CD4-positive, alpha-beta T cell (primary cell): ENCODE measurements around the gene DLG1. TPM values are rescaled to one million over a fixed set of nuclear protein-coding genes. Genes with fewer than 3 reads are reported as not detected.

Source experiments
- ATAC-seq: fragments of 200-7000 bp; cut with Tn5 transposase; one replicate; pipeline ENCODE4 v1.10.0; 2022; ENCODE audit warnings: mild to moderate bottlenecking; ENCODE audit not compliant: poor library complexity
- CTCF ChIA-PET: fragments of 350-600 bp; sonication (Branson Sonifier 250); formaldehyde crosslinking; loops from one replicate; lab custom pipeline; 2021; ENCODE audit warnings: antibody characterized with exemption, inconsistent platforms; lab: Charles Lee
- POLR2A ChIA-PET: fragments of 350-600 bp; sonication (Branson Sonifier 250); formaldehyde crosslinking; loops from one replicate; lab custom pipeline; 2021; ENCODE audit warnings: antibody characterized with exemption, inconsistent platforms; lab: Charles Lee
- DNase-seq, 14 experiments: peaks; one replicate each; pipeline ENCODE4 v3.0.0-alpha.2; 2013 to 2020; ENCODE audit warnings: mixed read lengths in 2 of 14
- H3K27ac ChIP-seq, 2 donors: one replicate each; pipeline versions ENCODE4 v1.5.1 to v1.7.0; 2013; ENCODE audit warnings: low read length in 2 of 2, low read depth in 1 of 2, mild to moderate bottlenecking in 1 of 2
- H3K27me3 ChIP-seq, 2 experiments: 1 replicate in 1 of 2; 2 replicates in 1 of 2; pipeline versions ENCODE4 v1.6.1 to v1.7.0; 2013; ENCODE audit warnings: low read length in 2 of 2, control low read depth in 1 of 2, mild to moderate bottlenecking in 1 of 2, moderate library complexity in 1 of 2; ENCODE audit not compliant: insufficient read depth in 2 of 2, control insufficient read depth in 1 of 2
- H3K36me3 ChIP-seq: one replicate; pipeline ENCODE4 v1.6.1; 2013; ENCODE audit warnings: low read length, control low read depth; ENCODE audit not compliant: insufficient read depth
- H3K4me1 ChIP-seq: one replicate; pipeline ENCODE4 v1.6.1; 2013; ENCODE audit warnings: low read length, control low read depth; ENCODE audit not compliant: insufficient read depth
- H3K4me3 ChIP-seq: one replicate; pipeline ENCODE4 v1.5.1; 2013; ENCODE audit warnings: mild to moderate bottlenecking, low read length, moderate library complexity
- H3K9me3 ChIP-seq, 2 experiments: 1 replicate in 1 of 2; 2 replicates in 1 of 2; pipeline versions ENCODE4 v1.6.1 to v1.7.0; 2013; ENCODE audit warnings: low read length in 2 of 2, mild to moderate bottlenecking in 2 of 2, control low read depth in 1 of 2, moderate library complexity in 1 of 2; ENCODE audit not compliant: control insufficient read depth in 1 of 2, insufficient read depth in 1 of 2
- H3K27ac Mint-ChIP-seq: one replicate; pipeline ENCODE4 v1.8.0; 2020; ENCODE audit warnings: mixed read lengths
- H3K27me3 Mint-ChIP-seq: one replicate; pipeline ENCODE4 v1.8.0; 2021; ENCODE audit warnings: mixed read lengths
- H3K36me3 Mint-ChIP-seq: one replicate; pipeline ENCODE4 v1.8.0; 2021; ENCODE audit warnings: low read depth, mixed read lengths
- H3K4me1 Mint-ChIP-seq: one replicate; pipeline ENCODE4 v1.8.0; 2021; ENCODE audit warnings: low read depth, mixed read lengths
- H3K4me3 Mint-ChIP-seq: one replicate; pipeline ENCODE4 v1.8.0; 2020; ENCODE audit warnings: mild to moderate bottlenecking, mixed read lengths
- H3K9me3 Mint-ChIP-seq: one replicate; pipeline ENCODE4 v1.8.0; 2020; ENCODE audit warnings: mixed read lengths
- CTCF ChIP-seq: fragments of 200-600 bp; IDR thresholded peaks from one replicate; pipeline ENCODE4 v1.8.0; 2022; ENCODE audit warnings: antibody characterized with exemption, mild to moderate bottlenecking
- intact Hi-C, 2 experiments: fragments of 100-400 bp; cut with DNase I in 1 of 2; cut with micrococcal nuclease in 1 of 2; formaldehyde crosslinking; loops; one replicate each; pipeline versions ENCODE4 v1.15.1 to v1.9.0; 2023 to 2025; cut with DNase I, micrococcal nuclease
- total RNA-seq, 174 experiments: library from RNA in 2 of 174; stranded (reverse) in 2 of 174; gene quantifications; one replicate each; pipeline ENCODE4 v1.2.3 and lab custom pipeline; 2021 to 2026

The DLG1 gene
- total RNA-seq, 2 experiments from 2014 or later = 86.8 to 91.8 TPM

- no peak overlapping the region for H3K27ac Mint-ChIP-seq
- POLR2A ChIA-PET = no interaction called here
- DNase-seq = no peak
Measured at GRCh38 chr3:197006860-197007259, 291.6 kb downstream of the DLG1 start.

DNA sequence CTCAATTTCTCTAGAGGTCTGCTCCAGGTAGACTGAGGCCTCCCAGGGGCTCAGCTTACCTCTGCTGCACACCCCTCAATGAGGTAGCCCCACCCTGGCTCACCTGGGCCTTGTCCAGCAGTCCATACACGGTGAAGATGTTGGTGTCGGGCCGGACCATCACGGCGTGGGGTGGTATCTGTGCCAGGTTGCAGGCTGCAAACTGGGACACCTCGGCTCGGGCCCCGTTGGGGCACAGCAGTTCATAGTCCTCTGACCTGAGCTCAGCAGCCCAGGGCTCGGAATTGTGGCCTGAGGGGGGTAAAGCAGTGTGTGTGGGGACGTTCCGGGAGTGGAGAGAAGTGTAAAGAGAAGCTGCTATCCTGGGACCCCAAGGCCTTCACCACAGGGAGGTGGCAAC, 292.0 kb downstream of the DLG1 start:
- H3K4me3 Mint-ChIP-seq = no peak overlapping the region
- no peaks in the 10 kb centered on the region for H3K36me3 Mint-ChIP-seq
- DNase-seq = no peak
- POLR2A ChIA-PET = no interaction called here
- H3K4me1 Mint-ChIP-seq = peaks cover 8% of the 10 kb centered on the region
- H3K27ac Mint-ChIP-seq = no peak overlapping the region
- no peak overlapping the region for H3K27ac ChIP-seq
- H3K27me3 ChIP-seq = no peaks in the 10 kb centered on the region
- intact Hi-C loops = loop anchor here in 1 of 2 experiments (10.0 kb wide), 1 partner anchor 178 kb away; no protein-coding TSS in a partner anchor
- no peaks in the 10 kb centered on the region for H3K36me3 ChIP-seq
- no peak for TF ChIP-seq CTCF
- H3K4me3 ChIP-seq = no peak overlapping the region
- H3K4me1 ChIP-seq = peaks cover 16% of the 10 kb centered on the region
- no peaks in the 10 kb centered on the region for H3K9me3 Mint-ChIP-seq
- no peak for ATAC-seq
- no peaks in the 10 kb centered on the region for H3K9me3 ChIP-seq
- CTCF ChIA-PET = interaction anchor here (1.7 kb wide), 1 partner anchor 23 kb away, joined by 4 read pairs; the partner anchor contains the start of gene MELTF
- no peaks in the 10 kb centered on the region for H3K27me3 Mint-ChIP-seq

More at GRCh38 chr3:197006860-197007259, 291.6 kb downstream of the DLG1 start:
- Histone ChIP-seq H3K4me1 (peaks cover 16% of the 10 kb centered on the region), H3K36me3 (no peaks in the 10 kb centered on the region), H3K9me3 (no peaks in the 10 kb centered on the region), H3K4me3 (no peak overlapping the region), H3K27ac (no peak overlapping the region), H3K27me3 (no peaks in the 10 kb centered on the region)
- Mint-ChIP-seq H3K36me3 (no peaks in the 10 kb centered on the region), H3K9me3 (no peaks in the 10 kb centered on the region), H3K4me1 (peaks cover 8% of the 10 kb centered on the region), H3K27me3 (no peaks in the 10 kb centered on the region), H3K4me3 (no peak overlapping the region)
- intact Hi-C loops = loop anchor here in 1 of 2 experiments (10.0 kb wide), 1 partner anchor 178 kb away; no protein-coding TSS in a partner anchor
- TF ChIP-seq CTCF = no peak
- CTCF ChIA-PET = interaction anchor here (1.7 kb wide), 1 partner anchor 22 kb away, joined by 4 read pairs; the partner anchor contains the start of gene MELTF
- no peak for ATAC-seq

DNA sequence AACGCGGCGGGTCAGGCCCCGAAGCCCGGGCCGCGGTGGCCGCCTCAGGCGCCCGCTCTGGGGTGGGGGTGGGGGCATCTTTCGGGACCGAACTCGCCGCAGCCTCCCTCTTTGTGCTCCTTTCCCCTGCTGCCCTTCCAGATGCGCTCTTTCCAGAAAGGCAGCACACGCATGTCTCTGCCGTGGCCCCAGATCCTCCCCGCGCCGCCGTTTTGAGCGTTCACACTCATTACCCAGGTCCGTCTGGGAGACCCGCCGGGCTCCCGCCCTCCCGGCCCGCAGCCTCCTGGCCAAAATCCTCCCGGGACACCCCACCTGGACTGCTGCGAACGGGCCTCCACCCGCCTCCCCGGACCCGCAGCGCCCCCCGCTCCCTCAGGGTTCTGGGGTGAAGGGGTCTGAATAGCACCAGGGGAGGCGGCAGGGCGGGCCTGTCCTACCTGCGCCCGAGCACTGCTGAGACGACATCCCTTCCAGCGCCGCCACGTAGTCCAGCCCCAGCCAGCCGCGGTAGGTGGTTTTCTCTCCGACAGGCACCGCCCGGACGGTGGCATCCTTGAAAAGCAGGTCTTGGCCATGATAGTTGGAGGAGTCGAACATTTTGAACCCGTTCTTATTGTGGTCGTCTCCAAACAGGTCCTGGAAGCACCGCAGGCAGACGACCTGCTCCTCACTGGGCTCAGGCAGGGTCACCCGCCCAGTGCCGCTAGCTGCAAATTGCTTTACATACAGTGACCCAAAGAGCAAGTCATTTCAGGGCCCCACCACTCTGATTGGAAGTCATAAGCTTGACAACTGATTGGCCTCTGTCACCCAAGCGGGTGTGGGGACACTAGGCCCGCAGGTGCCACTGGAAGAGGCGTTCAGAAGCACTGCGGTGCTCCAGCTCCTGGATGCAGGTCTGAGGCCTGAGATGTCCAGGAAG, 294.7 kb downstream of the DLG1 start:
- Mint-ChIP-seq H3K4me3 (peak overlapping the region; percentile 92), H3K27me3 (no peaks in the 10 kb centered on the region), H3K9me3 (no peaks in the 10 kb centered on the region), H3K27ac (no peak overlapping the region), H3K4me1 (peaks cover 8% of the 10 kb centered on the region), H3K36me3 (no peaks in the 10 kb centered on the region)
- DNase-seq (peak in 8 of 14 experiments; percentile 10 to 53 (median 28)), ATAC-seq (peak; percentile 11)
- no peaks in the 10 kb centered on the region for H3K27me3 ChIP-seq
- intact Hi-C loops = loop anchor here (1.0 to 10.0 kb wide), 4 partner anchors 26 to 183 kb away; partner anchors contain the start of genes MELTF (in 1 of the 2) and NCBP2 (in 1 of the 2)
- peak overlapping the region; percentile 61 for H3K4me3 ChIP-seq
- no peaks in the 10 kb centered on the region for H3K36me3 ChIP-seq
- CTCF ChIA-PET = interaction anchor here (0.6 to 1.6 kb wide), 9 partner anchors 8 to 184 kb away, joined by 3 to 10 read pairs (median 3); partner anchors contain the start of gene MELTF
- H3K4me1 ChIP-seq = peaks cover 16% of the 10 kb centered on the region
- H3K27ac ChIP-seq = no peak overlapping the region
- TF ChIP-seq CTCF = no peak
- no peaks in the 10 kb centered on the region for H3K9me3 ChIP-seq
- POLR2A ChIA-PET = interaction anchor here (0.9 to 1.5 kb wide), 3 partner anchors 26 to 686 kb away, joined by 3 to 7 read pairs (median 3); partner anchors contain the start of genes DYNLT2B and MELTF
